Duodenal mucosa (tissue), 2 donors: Measurements from ENCODE around the gene OR5AP2.
"Not testable (repeated sequence)": the region's sequence is repeated elsewhere in the genome, so short reads cannot be mapped to it uniquely, and the experiment has no call there.

Experiments
- H3K27ac ChIP-seq: one replicate; pipeline ENCODE4 v1.7.0; 2013; ENCODE audit warnings: low read depth, low read length
- H3K27me3 ChIP-seq, 2 donors: one replicate each; pipeline ENCODE4 v1.7.0; 2013; ENCODE audit warnings: low read length in 2 of 2, control low read depth in 1 of 2; ENCODE audit not compliant: insufficient read depth in 2 of 2, control insufficient read depth in 1 of 2
- H3K36me3 ChIP-seq, 2 donors: one replicate each; pipeline ENCODE4 v1.7.0; 2013; ENCODE audit warnings: low read length in 2 of 2, control low read depth in 1 of 2; ENCODE audit not compliant: insufficient read depth in 2 of 2, control insufficient read depth in 1 of 2
- H3K4me1 ChIP-seq, 2 donors: one replicate each; pipeline ENCODE4 v1.7.0; 2013; ENCODE audit warnings: low read length in 2 of 2, control low read depth in 1 of 2; ENCODE audit not compliant: insufficient read depth in 2 of 2, control insufficient read depth in 1 of 2
- H3K4me3 ChIP-seq, 2 donors: one replicate each; pipeline ENCODE4 v1.7.0; 2013; ENCODE audit warnings: low read length in 2 of 2, low read depth in 1 of 2
- H3K9ac ChIP-seq, 2 donors: one replicate each; pipeline ENCODE4 v1.7.0; 2013; ENCODE audit warnings: low read length in 2 of 2, low read depth in 1 of 2
- H3K9me3 ChIP-seq, 2 donors: one replicate each; pipeline ENCODE4 v1.7.0; 2013; ENCODE audit warnings: low read length in 2 of 2, control low read depth in 1 of 2; ENCODE audit not compliant: control insufficient read depth in 1 of 2

Gene OR5AP2

GRCh38 chr11:56642339-56642738 is at the start of gene OR5AP2:
OR5AP2 (minus strand) TSS chr11:56642439; CDS start chr11:56642439, 0 bp downstream.
- Histone ChIP-seq H3K36me3 (no peaks in the 10 kb centered on the region), H3K9ac (no peak within 1 kb of the TSS), H3K27ac (no peak within 1 kb of the TSS), H3K27me3 (no peaks in the 10 kb centered on the region), H3K4me3 (no peak within 1 kb of the TSS), H3K9me3 (peaks cover 0 to 9% of the 10 kb centered on the region in 2 donors), H3K4me1 (no peaks in the 10 kb centered on the region)

DNA sequence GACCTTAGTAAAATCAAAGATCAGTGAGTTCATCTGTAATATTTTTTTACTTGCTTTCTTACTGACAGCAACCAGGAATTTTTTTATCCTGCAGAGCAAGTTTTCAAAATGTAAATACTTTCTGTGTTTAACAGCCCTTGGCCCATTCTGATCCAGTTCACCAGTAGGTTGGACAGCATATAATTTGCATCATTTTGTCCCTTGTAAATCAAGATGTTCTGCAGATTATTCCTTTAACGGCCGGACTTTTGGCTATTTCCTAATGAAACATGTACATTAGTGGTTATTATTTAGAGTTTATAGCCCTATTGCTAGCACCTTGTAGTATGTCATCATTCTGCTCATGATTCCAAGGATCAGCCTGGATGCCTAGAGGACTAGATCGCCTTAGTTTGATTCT is 48.9 kb upstream of the OR5AP2 start:
- not testable (repeated sequence) for H3K36me3 ChIP-seq, H3K4me3 ChIP-seq, H3K27ac ChIP-seq, H3K4me1 ChIP-seq, H3K9me3 ChIP-seq, H3K9ac ChIP-seq, H3K27me3 ChIP-seq

DNA sequence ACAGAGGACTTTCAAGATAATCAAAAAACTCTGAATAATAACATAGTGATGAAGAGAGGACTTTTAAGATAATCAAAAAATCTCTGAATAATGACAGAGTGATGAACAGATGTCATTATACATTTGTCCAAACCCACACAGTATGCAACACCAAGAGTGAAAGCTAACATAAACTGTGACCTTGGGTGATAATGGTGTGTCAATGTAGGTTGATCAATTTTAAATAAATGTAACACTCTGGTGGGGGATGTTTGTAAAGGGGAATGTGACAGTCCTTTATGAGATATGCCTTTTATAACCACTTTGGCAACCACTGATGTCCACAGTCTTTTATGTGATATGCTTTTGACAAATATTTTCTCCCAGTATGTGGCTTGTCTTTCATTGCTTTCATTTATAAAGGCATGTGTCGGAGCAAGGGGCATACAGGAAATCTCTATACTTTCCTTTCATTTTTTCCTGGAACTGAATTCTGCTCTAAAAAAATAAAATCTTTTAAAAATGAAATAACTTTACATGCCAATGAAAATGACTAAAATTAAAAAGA is 46.4 kb upstream of the OR5AP2 start:
- H3K27ac ChIP-seq, result no peak overlapping the region
- H3K4me1 ChIP-seq, result no peaks in the 10 kb centered on the region
- H3K9ac ChIP-seq, result no peak overlapping the region
- no peaks in the 10 kb centered on the region for H3K36me3 ChIP-seq
- no peak overlapping the region for H3K4me3 ChIP-seq
- H3K9me3 ChIP-seq, result no peaks in the 10 kb centered on the region
- H3K27me3 ChIP-seq, result no peaks in the 10 kb centered on the region

GRCh38 chr11:56670984-56671383 is 28.7 kb upstream of the OR5AP2 start:
- H3K4me3 ChIP-seq, result no peak overlapping the region
- H3K27ac ChIP-seq, result no peak overlapping the region
- H3K36me3 ChIP-seq, result no peaks in the 10 kb centered on the region
- no peaks in the 10 kb centered on the region for H3K27me3 ChIP-seq
- no peaks in the 10 kb centered on the region for H3K4me1 ChIP-seq
- no peak overlapping the region for H3K9ac ChIP-seq
- H3K9me3 ChIP-seq, result no peaks in the 10 kb centered on the region

GRCh38 chr11:56663386-56663785 is 21.1 kb upstream of the OR5AP2 start, which contains the start of gene OR5AR1:
OR5AR1 (plus strand) TSS chr11:56663686; CDS start chr11:56663686, 0 bp downstream.
- Histone ChIP-seq H3K4me3 (no peak within 1 kb of the TSS), H3K27me3 (no peaks in the 10 kb centered on the region), H3K9ac (no peak within 1 kb of the TSS), H3K9me3 (peaks cover 2 to 4% of the 10 kb centered on the region in 2 donors), H3K4me1 (no peaks in the 10 kb centered on the region), H3K27ac (no peak within 1 kb of the TSS), H3K36me3 (no peaks in the 10 kb centered on the region)

- Histone ChIP-seq H3K27ac (no peak overlapping the region), H3K4me3 (no peak overlapping the region), H3K9ac (no peak overlapping the region), H3K4me1 (no peaks in the 10 kb centered on the region), H3K27me3 (no peaks in the 10 kb centered on the region), H3K9me3 (peaks cover 2 to 4% of the 10 kb centered on the region in 2 donors), H3K36me3 (no peaks in the 10 kb centered on the region)
These were observed 17.5 kb upstream of the OR5AP2 start for GRCh38 chr11:56659755-56660154.

- Histone ChIP-seq H3K9ac (no peak overlapping the region), H3K27me3 (no peaks in the 10 kb centered on the region), H3K4me1 (no peaks in the 10 kb centered on the region), H3K9me3 (peaks cover 0 to 9% of the 10 kb centered on the region in 2 donors), H3K36me3 (no peaks in the 10 kb centered on the region), H3K4me3 (no peak overlapping the region), H3K27ac (no peak overlapping the region)
These were observed 4.7 kb downstream of the OR5AP2 start for GRCh38 chr11:56637500-56637899.

DNA sequence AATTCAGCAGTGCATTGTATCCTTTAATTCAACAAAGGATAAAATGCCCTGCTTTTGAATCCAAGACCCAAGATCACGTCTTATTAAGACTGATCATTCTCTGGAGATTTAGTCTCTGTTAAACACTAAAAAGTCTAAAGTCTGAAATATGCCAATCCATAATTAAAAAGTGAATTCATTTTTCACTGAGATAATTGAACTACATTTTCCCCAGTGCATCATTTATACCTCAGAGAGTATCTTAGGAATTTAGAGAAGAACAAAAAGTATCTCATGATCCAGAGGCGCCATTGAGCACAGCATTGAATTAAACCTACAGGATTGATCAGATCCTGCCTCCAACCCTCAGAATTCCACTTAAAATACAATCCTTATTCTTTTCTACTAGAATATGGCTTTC is 5.4 kb downstream of the OR5AP2 start:
- H3K4me1 ChIP-seq, result no peaks in the 10 kb centered on the region
- H3K4me3 ChIP-seq, result no peak overlapping the region
- H3K27ac ChIP-seq, result no peak overlapping the region
- H3K36me3 ChIP-seq, result no peaks in the 10 kb centered on the region
- no peak overlapping the region for H3K9ac ChIP-seq
- H3K9me3 ChIP-seq, result peaks cover 0 to 6% of the 10 kb centered on the region in 2 donors
- H3K27me3 ChIP-seq, result no peaks in the 10 kb centered on the region

- no peaks in the 10 kb centered on the region for H3K27me3 ChIP-seq
- H3K36me3 ChIP-seq, result no peaks in the 10 kb centered on the region
- no peak overlapping the region for H3K9ac ChIP-seq
- no peak overlapping the region for H3K4me3 ChIP-seq
- H3K4me1 ChIP-seq, result no peaks in the 10 kb centered on the region
- no peak overlapping the region for H3K27ac ChIP-seq
- no peaks in the 10 kb centered on the region for H3K9me3 ChIP-seq
These were observed 9.9 kb downstream of the OR5AP2 start for GRCh38 chr11:56632329-56632728.

DNA sequence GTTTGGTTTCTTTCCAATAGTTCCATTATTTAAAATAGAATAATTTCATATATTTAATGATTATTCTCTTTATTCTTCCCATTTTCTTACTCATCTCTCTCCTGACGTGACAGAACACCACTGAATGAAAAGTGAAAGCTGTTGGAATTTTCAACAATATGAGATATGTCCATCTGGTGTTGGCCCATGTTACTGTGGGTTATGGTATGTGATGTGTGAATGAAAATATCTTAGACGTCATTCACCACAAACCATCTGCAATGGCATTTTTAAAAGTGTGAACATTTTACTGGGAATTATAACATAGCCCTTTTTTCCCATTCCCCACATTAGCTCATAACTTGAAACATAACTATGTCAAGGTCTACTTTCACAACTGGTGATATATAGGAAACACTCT is 16.3 kb downstream of the OR5AP2 start:
- H3K9ac ChIP-seq, result no peak overlapping the region
- no peaks in the 10 kb centered on the region for H3K36me3 ChIP-seq

DNA sequence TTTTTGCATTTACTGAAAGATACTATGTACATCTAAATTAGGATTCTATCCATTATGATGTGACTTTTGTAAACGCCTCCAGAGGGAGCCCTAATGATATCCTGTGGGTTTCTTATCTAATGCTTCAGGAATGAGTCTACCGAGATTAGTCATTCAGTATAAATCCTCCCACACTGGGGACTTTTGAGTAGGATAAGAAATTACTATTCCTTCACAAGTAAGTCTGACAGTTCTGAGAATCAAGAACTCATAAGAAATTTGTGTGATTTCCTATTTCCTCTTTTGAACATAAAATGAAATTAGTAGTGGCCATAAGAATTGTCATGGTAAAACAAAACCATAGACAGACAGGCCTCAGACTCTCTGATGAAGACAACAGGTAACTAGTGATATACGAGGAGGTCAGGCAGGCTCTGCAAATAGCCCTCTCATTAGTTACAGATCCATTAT is 17.6 kb downstream of the OR5AP2 start:
- H3K27ac ChIP-seq, result no peak overlapping the region
- no peak overlapping the region for H3K4me3 ChIP-seq
- H3K27me3 ChIP-seq, result no peaks in the 10 kb centered on the region
- H3K9ac ChIP-seq, result no peak overlapping the region
- H3K36me3 ChIP-seq, result no peaks in the 10 kb centered on the region
- no peaks in the 10 kb centered on the region for H3K9me3 ChIP-seq
- H3K4me1 ChIP-seq, result no peaks in the 10 kb centered on the region

More for the DNA sequence above, 16.3 kb downstream of the OR5AP2 start:
- Histone ChIP-seq H3K4me3 (no peak overlapping the region), H3K27ac (no peak overlapping the region), H3K4me1 (no peaks in the 10 kb centered on the region), H3K27me3 (no peaks in the 10 kb centered on the region), H3K9me3 (no peaks in the 10 kb centered on the region)
